Stimulated activated effector memory CD8-positive, alpha-beta T cell treated with anti-CD3 and anti-CD28 coated beads, Interleukin-12 subunit alpha, Interleukin-12 subunit beta, amount 100 ng/mL, for 72 hours (primary cell): ENCODE measurements around the gene SCAMP5.

Source experiments
- ATAC-seq: fragments of 150-1000 bp; cut with Tn5 transposase; 2 replicates; pipeline ENCODE4 v1.10.0; 2021
- DNase-seq, 2 donors: peaks; one replicate each; pipeline ENCODE4 v3.0.0; 2021 to 2022; ENCODE audit warnings: low spot score in 2 of 2
- H3K27ac Mint-ChIP-seq: one replicate; pipeline ENCODE4 v1.8.0; 2022; ENCODE audit warnings: mild to moderate bottlenecking, mixed read lengths
- H3K36me3 Mint-ChIP-seq: one replicate; pipeline ENCODE4 v1.8.0; 2022; ENCODE audit warnings: mild to moderate bottlenecking, mixed read lengths
- H3K4me1 Mint-ChIP-seq: one replicate; pipeline ENCODE4 v1.8.0; 2022; ENCODE audit warnings: mixed read lengths
- H3K4me3 Mint-ChIP-seq: one replicate; pipeline ENCODE4 v1.8.0; 2022; ENCODE audit warnings: mild to moderate bottlenecking, mixed read lengths
- H3K9me3 Mint-ChIP-seq: one replicate; pipeline ENCODE4 v1.8.0; 2022; ENCODE audit warnings: mixed read lengths

The SCAMP5 gene

DNA sequence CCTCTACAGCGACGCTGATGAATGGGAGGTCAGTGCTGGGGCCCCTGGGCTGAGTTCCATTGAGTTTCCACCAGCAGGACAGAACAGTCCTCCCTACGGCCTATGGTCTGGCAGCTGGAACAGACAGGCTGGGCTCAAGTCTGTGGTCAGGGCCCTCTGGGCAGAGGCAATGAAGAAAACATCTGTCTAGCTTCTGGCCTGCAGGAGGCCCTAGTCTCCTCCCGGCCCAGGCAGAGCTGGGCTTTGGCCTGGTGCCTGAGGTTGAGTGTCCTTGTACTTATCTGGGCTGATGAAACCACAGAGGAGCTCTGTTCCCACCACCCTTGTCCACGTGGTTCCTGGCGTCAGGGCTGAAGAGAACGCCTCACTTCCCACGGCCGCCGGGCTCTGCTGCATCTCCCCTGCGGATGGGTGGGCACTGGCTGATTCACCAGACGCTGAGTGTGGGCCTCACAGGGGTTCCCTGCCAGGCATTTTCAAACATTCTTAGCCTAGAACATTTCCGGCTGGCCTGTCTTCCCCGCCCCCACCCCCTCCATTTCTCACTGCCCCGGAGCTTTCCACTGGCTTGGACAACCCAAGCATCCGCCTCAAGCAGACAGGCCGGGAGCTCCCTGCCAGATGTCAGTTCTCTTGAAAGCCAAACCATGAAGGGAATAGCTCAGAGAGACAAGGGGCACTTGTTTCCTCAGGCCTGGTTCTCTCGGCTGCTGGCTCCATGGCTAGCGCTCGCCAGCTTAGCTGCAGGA, 48.3 kb downstream of the SCAMP5 start:
- H3K27ac Mint-ChIP-seq, result peak overlapping the region; percentile 69
- no peaks in the 10 kb centered on the region for H3K9me3 Mint-ChIP-seq
- DNase-seq (no peak), ATAC-seq (no peak)
- peaks cover 78% of the 10 kb centered on the region for H3K4me1 Mint-ChIP-seq
- peak overlapping the region; percentile 53 for H3K4me3 Mint-ChIP-seq
- peaks cover 7% of the 10 kb centered on the region for H3K36me3 Mint-ChIP-seq

DNA sequence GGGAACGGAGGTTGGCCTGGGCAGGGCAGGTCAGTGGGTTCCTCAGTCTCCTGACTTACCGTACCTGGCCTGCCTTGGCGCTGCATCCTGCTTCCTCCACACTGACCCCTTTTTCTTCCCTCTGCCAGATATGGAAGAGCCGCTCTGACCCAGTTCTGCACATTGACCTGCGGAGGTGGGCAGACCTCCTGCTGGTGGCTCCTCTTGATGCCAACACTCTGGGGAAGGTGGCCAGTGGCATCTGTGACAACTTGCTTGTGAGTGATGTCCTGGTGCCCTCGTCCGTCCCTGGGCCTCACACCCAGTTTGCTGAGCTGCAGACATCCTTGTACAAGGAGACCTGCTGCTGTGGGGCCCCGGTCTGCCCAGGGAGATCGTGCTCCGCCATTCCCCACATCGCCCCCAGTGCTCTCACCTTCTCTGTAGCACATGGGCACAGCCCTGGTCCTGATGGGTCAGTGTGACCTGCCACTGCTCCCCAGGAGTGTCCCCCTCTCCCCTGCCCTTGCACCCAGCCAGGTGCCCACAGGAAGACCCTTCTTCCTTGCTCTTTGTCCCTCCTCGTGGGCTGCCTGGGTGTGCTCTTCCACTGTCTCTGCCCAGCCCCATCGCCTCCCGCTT, 49.0 kb downstream of the SCAMP5 start:
- Mint-ChIP-seq H3K36me3 (peaks cover 14% of the 10 kb centered on the region), H3K4me3 (peak overlapping the region; percentile 53), H3K27ac (peak overlapping the region; percentile 69), H3K9me3 (no peaks in the 10 kb centered on the region), H3K4me1 (peaks cover 74% of the 10 kb centered on the region)
- ATAC-seq (no peak), DNase-seq (no peak)

DNA sequence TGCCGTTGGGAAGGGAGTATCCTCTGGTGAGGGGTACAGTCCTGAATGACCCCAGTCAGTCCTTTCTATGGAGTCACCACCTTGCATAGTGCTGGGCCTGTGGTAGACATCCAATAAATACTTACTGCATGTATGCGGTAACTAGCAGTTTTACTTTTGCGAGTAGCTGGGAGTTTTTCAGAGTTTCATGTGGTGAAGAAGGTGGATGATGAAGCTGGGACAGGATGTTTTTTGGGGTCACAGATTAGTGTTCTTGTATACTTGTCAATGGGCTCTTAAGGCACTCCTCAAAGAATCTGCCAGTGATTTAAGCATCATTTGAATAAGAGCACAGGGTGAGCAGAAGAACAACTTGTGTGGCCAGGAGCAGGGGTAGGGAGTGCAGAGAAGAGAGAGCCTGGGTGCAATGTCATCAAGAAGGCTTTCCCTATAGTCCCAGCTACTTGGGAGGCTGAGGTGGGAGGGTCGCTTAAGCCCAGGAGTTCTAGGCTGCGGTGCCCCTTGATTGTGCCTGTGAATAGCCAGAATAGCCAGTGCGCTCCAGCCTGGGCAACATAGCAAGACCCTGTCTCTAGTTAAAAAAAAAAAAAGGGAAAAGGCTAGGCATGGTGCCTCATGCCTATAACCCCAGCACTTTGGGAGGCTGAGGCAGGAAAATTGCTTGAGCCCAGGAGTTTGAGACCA, 50.1 kb downstream of the SCAMP5 start:
- peak overlapping the region; percentile 58 for H3K27ac Mint-ChIP-seq
- DNase-seq (no peak), ATAC-seq (peak; percentile 27)
- peaks cover 74% of the 10 kb centered on the region for H3K4me1 Mint-ChIP-seq
- H3K9me3 Mint-ChIP-seq, result no peaks in the 10 kb centered on the region
- H3K4me3 Mint-ChIP-seq, result peak overlapping the region; percentile 53
- peaks cover 10% of the 10 kb centered on the region for H3K36me3 Mint-ChIP-seq

DNA sequence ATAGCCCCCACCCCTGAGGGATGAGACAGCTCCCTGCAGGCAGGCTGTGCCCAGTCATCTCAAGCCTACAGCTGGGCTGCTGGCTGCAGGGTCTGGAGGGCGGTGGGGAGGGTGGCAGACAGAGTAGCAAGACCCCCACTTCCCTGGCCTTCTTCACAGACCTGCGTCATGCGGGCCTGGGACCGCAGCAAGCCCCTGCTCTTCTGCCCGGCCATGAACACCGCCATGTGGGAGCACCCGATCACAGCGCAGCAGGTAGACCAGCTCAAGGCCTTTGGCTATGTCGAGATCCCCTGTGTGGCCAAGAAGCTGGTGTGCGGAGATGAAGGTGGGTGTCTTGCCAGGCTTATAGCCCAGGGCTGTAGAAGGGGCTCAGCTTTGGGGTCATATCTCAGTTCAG, 53.0 kb downstream of the SCAMP5 start:
- no peak overlapping the region for H3K4me3 Mint-ChIP-seq
- no peak for DNase-seq
- H3K27ac Mint-ChIP-seq, result no peak overlapping the region
- peaks cover 10% of the 10 kb centered on the region for H3K36me3 Mint-ChIP-seq
- peaks cover 46% of the 10 kb centered on the region for H3K4me1 Mint-ChIP-seq
- no peak for ATAC-seq
- H3K9me3 Mint-ChIP-seq, result no peaks in the 10 kb centered on the region

DNA sequence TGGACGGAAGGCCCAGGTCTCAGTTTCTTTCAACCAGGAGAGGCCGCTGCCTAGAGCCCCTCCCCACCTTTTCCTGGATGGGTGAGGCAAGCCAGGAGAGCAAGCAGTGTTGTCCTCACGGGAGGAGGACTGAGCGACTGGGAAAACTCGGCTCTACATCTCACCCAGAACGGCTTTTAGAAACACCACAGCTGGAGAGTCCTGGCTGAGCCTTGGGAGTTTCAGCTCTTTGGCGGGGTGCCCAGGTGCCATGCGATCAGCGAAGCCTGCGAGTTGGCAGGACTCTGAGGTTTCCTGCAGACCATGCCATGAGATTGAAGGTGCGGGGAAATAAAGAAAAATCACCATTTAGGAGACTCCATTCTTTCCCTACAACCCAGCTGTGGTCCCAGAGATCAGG, 54.0 kb downstream of the SCAMP5 start:
- H3K36me3 Mint-ChIP-seq, result peaks cover 10% of the 10 kb centered on the region

DNA sequence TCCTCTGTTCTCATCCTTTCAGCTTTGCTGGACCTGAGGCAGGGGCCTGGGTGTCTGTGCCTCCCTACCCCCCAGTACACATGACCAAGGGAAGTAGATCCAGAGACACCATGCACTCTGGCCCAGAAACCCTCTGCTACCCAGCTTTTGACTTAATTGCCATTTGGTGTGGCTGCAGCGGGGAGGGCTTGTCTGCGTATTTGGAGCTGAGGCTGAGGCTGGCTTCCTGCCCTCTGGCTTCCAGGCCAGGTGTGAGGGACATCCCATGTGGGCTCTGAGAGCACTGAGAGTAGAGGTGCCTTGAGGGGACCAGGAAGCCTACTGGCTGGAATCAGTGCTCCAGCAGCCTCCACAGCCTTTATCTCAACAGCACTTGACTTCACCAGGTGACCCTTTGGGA, 54.9 kb downstream of the SCAMP5 start:
- peaks cover 27% of the 10 kb centered on the region for H3K4me1 Mint-ChIP-seq
- no peak overlapping the region for H3K4me3 Mint-ChIP-seq
- peaks cover 10% of the 10 kb centered on the region for H3K36me3 Mint-ChIP-seq
- no peak overlapping the region for H3K27ac Mint-ChIP-seq
- no peaks in the 10 kb centered on the region for H3K9me3 Mint-ChIP-seq
- ATAC-seq (no peak), DNase-seq (no peak)

More for the DNA sequence above, 54.0 kb downstream of the SCAMP5 start:
- Mint-ChIP-seq H3K9me3 (no peaks in the 10 kb centered on the region), H3K4me1 (peaks cover 36% of the 10 kb centered on the region), H3K27ac (no peak overlapping the region), H3K4me3 (no peak overlapping the region)
- ATAC-seq (no peak), DNase-seq (no peak)

DNA sequence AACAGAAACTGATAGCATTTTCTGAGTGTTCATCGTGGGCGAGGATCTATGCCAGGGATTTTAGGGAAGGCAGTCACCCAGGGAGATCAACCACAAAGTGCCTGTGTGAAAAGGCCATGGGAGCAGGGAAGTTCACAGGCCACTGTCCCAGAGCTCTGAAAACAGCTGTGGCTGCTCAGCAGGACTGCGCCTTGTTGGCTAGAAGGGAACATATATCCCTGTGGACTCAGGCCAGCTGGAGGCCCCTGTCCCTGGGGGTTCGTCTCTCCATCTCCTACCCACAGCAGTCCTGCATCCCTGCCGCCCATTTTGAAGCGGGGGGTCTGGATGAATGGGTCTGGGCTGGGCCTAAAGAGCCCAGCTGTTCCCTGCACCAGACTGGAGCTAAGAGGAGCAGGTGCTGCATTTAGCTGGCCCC, 55.8 kb downstream of the SCAMP5 start:
- Mint-ChIP-seq H3K4me1 (peaks cover 24% of the 10 kb centered on the region), H3K27ac (no peak overlapping the region), H3K36me3 (peaks cover 10% of the 10 kb centered on the region), H3K9me3 (no peaks in the 10 kb centered on the region), H3K4me3 (no peak overlapping the region)
- DNase-seq, result no peak
- no peak for ATAC-seq

DNA sequence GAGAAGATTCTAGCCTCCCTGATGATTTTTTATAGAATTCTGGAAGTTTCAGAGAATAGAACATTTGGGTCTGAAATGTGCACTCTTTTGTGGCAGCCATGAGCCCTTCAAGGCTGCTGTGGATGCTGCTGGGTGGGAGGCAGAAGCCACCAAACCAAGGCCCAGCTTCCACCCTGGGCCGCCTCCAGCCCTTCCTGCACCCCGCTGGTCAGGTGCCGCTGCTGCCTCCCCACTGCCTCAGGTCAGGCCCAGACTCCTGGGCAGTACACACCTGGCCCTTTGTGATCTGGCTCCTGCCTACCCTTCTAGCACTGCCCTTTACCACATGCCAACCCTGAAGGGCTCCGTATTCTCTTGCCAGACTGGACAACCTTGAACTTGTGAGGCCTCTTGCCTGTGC, 56.3 kb downstream of the SCAMP5 start:
- no peaks in the 10 kb centered on the region for H3K9me3 Mint-ChIP-seq
- peak overlapping the region; percentile 8 for H3K27ac Mint-ChIP-seq
- peaks cover 10% of the 10 kb centered on the region for H3K36me3 Mint-ChIP-seq
- ATAC-seq, result no peak
- peaks cover 21% of the 10 kb centered on the region for H3K4me1 Mint-ChIP-seq
- no peak overlapping the region for H3K4me3 Mint-ChIP-seq
- no peak for DNase-seq

DNA sequence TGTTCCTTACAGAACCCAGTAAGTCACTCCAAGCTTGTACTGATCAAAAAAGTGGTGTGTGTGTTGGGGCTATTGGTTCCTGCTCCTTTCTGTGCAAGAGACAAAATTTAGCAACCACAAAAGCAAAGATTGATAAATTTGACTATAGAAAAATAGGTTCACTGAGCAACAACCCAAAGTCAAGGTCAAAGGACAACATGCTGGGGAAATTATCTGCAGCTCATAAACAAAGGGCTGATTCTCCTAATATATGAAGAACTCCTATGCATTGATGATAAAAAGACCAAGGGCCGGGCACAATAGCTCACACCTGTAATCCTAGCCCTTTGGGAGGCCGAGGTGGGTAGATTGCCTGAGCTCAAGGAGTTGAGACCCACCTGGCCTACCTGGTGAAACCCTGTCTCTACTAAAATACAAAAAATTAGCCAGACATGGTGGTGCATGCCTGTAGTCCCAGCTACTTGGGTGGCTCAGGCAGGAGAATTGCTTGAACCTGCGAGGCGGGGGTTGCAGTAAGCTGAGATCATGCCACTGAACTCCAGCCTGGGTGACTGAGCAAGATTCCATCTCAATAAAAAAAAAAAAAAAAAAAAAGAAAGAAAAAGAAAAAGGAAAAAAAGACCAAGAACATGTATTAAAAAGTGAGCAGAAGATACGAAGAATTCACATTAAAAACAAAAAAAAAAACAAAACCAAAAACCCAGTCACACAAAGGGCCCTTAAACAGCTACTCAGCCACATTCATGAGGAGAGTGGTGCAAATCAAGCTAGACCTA, 57.8 kb downstream of the SCAMP5 start:
- Mint-ChIP-seq H3K4me1 (peaks cover 8% of the 10 kb centered on the region), H3K9me3 (no peaks in the 10 kb centered on the region), H3K36me3 (peaks cover 10% of the 10 kb centered on the region), H3K27ac (no peak overlapping the region), H3K4me3 (no peak overlapping the region)
- ATAC-seq (no peak), DNase-seq (no peak)

DNA sequence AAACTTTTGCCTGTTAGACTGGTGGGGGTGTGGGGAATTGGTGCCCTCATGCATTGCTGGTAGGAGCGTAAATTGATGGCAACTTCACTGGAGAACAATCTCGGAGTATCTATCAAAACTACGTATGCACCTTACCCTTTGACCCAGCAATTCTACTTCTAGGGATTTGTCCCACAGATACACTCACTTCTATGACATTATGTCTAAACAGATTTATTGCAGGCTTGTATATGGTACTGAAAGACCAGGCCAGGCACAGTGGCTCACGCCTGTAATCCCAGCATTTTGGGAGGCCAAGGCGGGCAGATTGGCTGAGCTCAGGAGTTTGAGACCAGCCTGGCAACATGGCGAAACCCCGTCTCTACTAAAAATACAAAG, 58.4 kb downstream of the SCAMP5 start:
- Mint-ChIP-seq H3K4me3 (no peak overlapping the region), H3K9me3 (no peaks in the 10 kb centered on the region), H3K27ac (no peak overlapping the region)

DNA sequence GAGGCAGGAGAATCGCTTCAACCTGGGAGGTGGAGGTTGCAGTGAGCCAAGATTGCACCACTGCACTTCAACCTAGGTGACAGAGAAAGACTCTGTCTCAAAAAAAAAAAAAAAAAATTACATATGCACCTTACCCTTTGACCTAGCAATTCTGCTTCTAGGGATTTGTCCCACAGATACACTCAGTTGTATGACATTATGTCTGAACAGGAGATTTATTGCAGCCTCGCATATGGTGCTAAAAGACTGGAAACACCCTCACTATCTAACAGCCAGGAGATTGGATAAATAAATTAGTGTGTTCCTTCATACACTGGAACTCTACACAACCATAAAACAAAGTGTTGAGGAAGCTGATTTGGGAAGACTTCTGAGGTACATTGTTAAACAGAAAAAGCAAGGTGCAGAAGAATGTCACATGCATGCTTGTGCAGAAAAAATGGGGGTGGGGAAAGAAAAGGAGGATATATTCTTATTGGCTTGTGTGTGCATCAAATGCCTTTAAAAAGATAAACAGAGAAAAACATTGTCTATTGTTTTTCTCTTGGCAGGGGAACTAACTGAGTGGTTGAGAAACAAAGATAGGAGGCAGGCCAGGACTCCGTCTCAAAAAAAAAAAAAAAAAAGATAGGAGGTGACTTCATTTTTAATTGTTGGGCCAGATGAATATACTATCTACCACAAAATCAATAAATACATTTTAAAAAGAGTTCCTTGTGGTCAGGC, 59.0 kb downstream of the SCAMP5 start:
- Mint-ChIP-seq H3K4me3 (no peak overlapping the region), H3K27ac (no peak overlapping the region), H3K4me1 (peaks cover 8% of the 10 kb centered on the region), H3K9me3 (no peaks in the 10 kb centered on the region), H3K36me3 (peaks cover under 1% of the 10 kb centered on the region)
- ATAC-seq (no peak), DNase-seq (no peak)

More for the DNA sequence above, 58.4 kb downstream of the SCAMP5 start:
- peaks cover 7% of the 10 kb centered on the region for H3K36me3 Mint-ChIP-seq
- DNase-seq (no peak), ATAC-seq (no peak)
- H3K4me1 Mint-ChIP-seq, result peaks cover 8% of the 10 kb centered on the region

DNA sequence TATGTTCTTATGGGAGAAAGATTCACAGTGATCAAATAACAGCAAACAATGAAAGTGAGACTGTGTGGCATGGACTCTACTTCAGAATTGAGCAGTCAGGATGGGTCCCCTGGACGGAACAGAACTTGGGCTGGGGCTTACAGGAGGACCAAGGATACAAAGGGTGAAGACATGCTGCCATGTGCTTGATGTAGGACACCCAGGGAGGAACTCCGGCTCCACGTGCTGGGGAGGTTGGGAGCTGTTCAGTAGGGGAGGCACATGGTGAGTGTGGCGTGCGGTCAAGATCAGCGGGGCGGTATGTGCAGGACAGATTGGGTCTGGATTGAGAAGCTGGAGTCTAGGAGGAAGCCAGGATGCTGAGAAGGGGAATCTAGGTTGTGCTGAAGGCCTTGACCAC, 60.7 kb downstream of the SCAMP5 start:
- Mint-ChIP-seq H3K36me3 (no peaks in the 10 kb centered on the region), H3K9me3 (no peaks in the 10 kb centered on the region), H3K27ac (no peak overlapping the region), H3K4me3 (no peak overlapping the region), H3K4me1 (peaks cover 10% of the 10 kb centered on the region)
- DNase-seq (no peak), ATAC-seq (no peak)

DNA sequence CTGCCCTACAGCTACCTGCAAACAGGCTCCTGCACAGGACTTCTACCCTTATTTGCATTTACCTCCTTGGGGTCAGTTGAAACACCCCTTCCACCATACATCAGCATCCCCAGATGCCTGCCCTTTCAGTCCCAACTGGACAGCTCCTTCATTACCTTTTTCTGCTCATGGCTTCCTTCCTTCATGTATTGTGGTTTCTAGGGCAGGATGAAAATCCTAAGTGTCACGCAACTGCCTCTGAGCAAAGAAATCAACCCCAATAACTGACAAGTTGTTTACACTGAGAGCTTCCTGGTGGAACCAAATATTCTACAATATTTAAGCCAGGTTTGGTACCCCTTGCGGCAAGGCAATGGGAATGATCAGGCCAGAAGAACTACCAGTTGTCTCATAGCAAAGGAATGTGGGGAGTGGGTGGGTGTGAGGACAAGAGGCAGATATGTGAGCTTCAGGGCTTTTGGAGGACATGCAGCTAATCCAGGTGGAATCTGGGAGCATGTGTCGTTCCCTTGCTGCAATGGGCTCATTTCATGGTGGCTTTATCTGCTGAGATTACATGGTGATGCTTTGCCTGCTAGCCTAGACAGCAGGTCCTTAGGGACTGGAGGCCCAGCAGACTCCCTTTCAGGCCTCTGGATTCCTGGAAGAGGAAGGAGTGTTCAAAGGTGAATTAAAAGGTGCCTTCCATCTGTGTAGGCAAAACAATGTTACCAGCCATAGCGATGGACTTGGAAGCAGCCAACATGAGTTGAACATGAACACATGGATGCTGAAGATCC, 63.0 kb downstream of the SCAMP5 start:
- H3K36me3 Mint-ChIP-seq, result no peaks in the 10 kb centered on the region
- DNase-seq (no peak), ATAC-seq (no peak)
- H3K27ac Mint-ChIP-seq, result no peak overlapping the region
- no peak overlapping the region for H3K4me3 Mint-ChIP-seq
- peaks cover 18% of the 10 kb centered on the region for H3K4me1 Mint-ChIP-seq
- H3K9me3 Mint-ChIP-seq, result no peaks in the 10 kb centered on the region

DNA sequence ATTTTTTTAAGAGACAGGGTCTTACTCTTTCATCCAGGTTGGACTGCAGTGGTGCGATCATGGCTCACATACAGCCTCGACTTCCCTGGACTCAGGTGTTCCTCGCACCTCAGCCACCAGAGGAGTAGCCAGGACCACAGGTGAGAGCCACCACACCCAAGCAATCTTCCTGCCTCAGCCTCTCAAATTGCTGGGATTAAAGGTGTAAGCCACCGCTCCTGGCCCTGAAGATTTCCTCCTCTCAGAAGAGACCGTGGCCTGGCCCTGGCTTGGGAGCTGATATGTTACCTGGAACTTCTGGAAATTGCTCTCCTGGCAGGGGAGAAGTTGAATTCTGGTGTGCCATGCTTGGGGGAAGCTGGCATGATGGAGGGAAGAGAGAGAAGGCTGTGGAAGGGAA, 64.2 kb downstream of the SCAMP5 start:
- peaks cover 23% of the 10 kb centered on the region for H3K4me1 Mint-ChIP-seq
- DNase-seq, result peak in 1 of 2 donors; percentile 25
- H3K36me3 Mint-ChIP-seq, result no peaks in the 10 kb centered on the region
- ATAC-seq, result no peak
- H3K27ac Mint-ChIP-seq, result no peak overlapping the region
- no peaks in the 10 kb centered on the region for H3K9me3 Mint-ChIP-seq
- H3K4me3 Mint-ChIP-seq, result no peak overlapping the region
